H1 (cell line): ENCODE data around the gene MYH16. TPM values are rescaled to one million over a fixed set of nuclear protein-coding genes. Genes with fewer than 3 reads are reported as not detected.

Experiments
- CTCF ChIA-PET: fragments of 300-600 bp; sonication (Branson Sonifier 250); formaldehyde crosslinking; loops from one replicate; lab custom pipeline; 2021; ENCODE audit not compliant: partially characterized antibody; lab: Charles Lee
- POLR2A ChIA-PET: fragments of 300-600 bp; sonication (Branson Sonifier 250); formaldehyde crosslinking; loops from one replicate; lab custom pipeline; 2021; ENCODE audit warnings: inconsistent platforms; ENCODE audit not compliant: partially characterized antibody; lab: Charles Lee
- DNase-seq, 2 experiments: peaks; one replicate each; pipeline versions ENCODE4 v3.0.0 to v3.0.0-alpha.2; 2010 to 2022; ENCODE audit warnings: low spot score in 2 of 2, low read depth in 1 of 2, mixed read lengths in 1 of 2
- FAIRE-seq: peaks from 2 replicates; lab custom pipeline; 2011; peaks lifted over from hg19 to GRCh38; lab: Jason Lieb, UNC
- H2AFZ ChIP-seq: 2 replicates; pipeline ENCODE4 v1.8.1; 2012; ENCODE audit warnings: low read length, inconsistent platforms
- H2AK5ac ChIP-seq: 2 replicates; pipeline ENCODE4 v1.6.1; 2013; ENCODE audit warnings: low read depth, low read length
- H2BK120ac ChIP-seq: replicated peaks from 2 replicates; pipeline ENCODE3; 2013; ENCODE audit warnings: low read depth, low read length, inconsistent platforms
- H2BK12ac ChIP-seq: 2 replicates; pipeline ENCODE4 v1.6.1; 2013; ENCODE audit warnings: low read depth, low read length
- H2BK15ac ChIP-seq: 2 replicates; pipeline ENCODE4 v1.6.1; 2013; ENCODE audit warnings: low read length
- H2BK20ac ChIP-seq: 2 replicates; pipeline ENCODE4 v1.6.1; 2013; ENCODE audit warnings: low read length
- H2BK5ac ChIP-seq: 2 replicates; pipeline ENCODE4 v1.6.1; 2013; ENCODE audit warnings: low read depth, low read length
- H3K14ac ChIP-seq: 2 replicates; pipeline ENCODE4 v1.6.1; 2013; ENCODE audit warnings: inconsistent platforms; ENCODE audit not compliant: insufficient read length
- H3K18ac ChIP-seq: 2 replicates; pipeline ENCODE4 v1.6.1; 2013; ENCODE audit warnings: low read length; ENCODE audit errors: extremely low read depth
- H3K23ac ChIP-seq: 2 replicates; pipeline ENCODE4 v1.6.1; 2013; ENCODE audit warnings: inconsistent platforms; ENCODE audit not compliant: insufficient read length
- H3K23me2 ChIP-seq: 2 replicates; pipeline ENCODE4 v1.6.1; 2013; ENCODE audit warnings: low read depth, low read length
- H3K27ac ChIP-seq: 2 replicates; pipeline ENCODE4 v1.6.1; 2011; ENCODE audit warnings: low read depth, low read length, inconsistent platforms
- H3K27me3 ChIP-seq, 4 experiments: replicated peaks in 1 of 4; 1 replicate in 1 of 4; 2 replicates in 3 of 4; pipeline versions ENCODE4 v1.6.1 to v1.8.1; 2011 to 2013; ENCODE audit warnings: low read length in 3 of 4, mild to moderate bottlenecking in 3 of 4, inconsistent platforms in 2 of 4, mixed read lengths in 2 of 4, moderate library complexity in 1 of 4; ENCODE audit not compliant: control insufficient read depth in 3 of 4, insufficient read depth in 3 of 4; ENCODE audit errors: extremely low read depth in 1 of 4
- H3K36me3 ChIP-seq, 4 experiments: 2 replicates each; pipeline versions ENCODE4 v1.6.1 to v1.8.1; 2011 to 2013; ENCODE audit warnings: mild to moderate bottlenecking in 4 of 4, low read length in 3 of 4, moderate library complexity in 2 of 4, control low read depth in 1 of 4, inconsistent platforms in 1 of 4; ENCODE audit not compliant: insufficient read depth in 4 of 4, control insufficient read depth in 2 of 4
- H3K4ac ChIP-seq: replicated peaks from 2 replicates; pipeline ENCODE3; 2013; ENCODE audit warnings: low read length, low read depth, mixed read lengths, inconsistent platforms; ENCODE audit not compliant: insufficient read length
- H3K4me1 ChIP-seq, 4 experiments: replicated peaks in 1 of 4; 1 replicate in 1 of 4; 2 replicates in 3 of 4; pipeline versions ENCODE4 v1.6.1 to v1.8.1; 2011 to 2013; ENCODE audit warnings: low read length in 3 of 4, inconsistent platforms in 2 of 4, mixed read lengths in 1 of 4; ENCODE audit not compliant: insufficient read depth in 4 of 4, control insufficient read depth in 3 of 4
- H3K4me2 ChIP-seq, 2 experiments: 2 replicates each; pipeline versions ENCODE4 v1.6.1 to v1.8.1; 2011 to 2013; ENCODE audit warnings: low read depth in 2 of 2, low read length in 2 of 2, control low read depth in 1 of 2, inconsistent platforms in 1 of 2, mild to moderate bottlenecking in 1 of 2; ENCODE audit not compliant: insufficient read depth in 1 of 2
- H3K4me3 ChIP-seq, 4 experiments: fragments of 200-600, 300-600 bp in 1 of 4; sonication (generic), shearing (Covaris generic), sonication (Bioruptor Twin) in 1 of 4; 2 replicates each; pipeline versions ENCODE4 v1.5.1 to v1.8.1; 2011 to 2016; ENCODE audit warnings: low read length in 4 of 4, low read depth in 3 of 4, control low read depth in 2 of 4, inconsistent platforms in 2 of 4, mild to moderate bottlenecking in 2 of 4, mixed read lengths in 1 of 4, moderate library complexity in 1 of 4; ENCODE audit not compliant: insufficient read depth in 2 of 4; ENCODE audit errors: extremely low read depth in 1 of 4
- H3K56ac ChIP-seq: replicated peaks from 2 replicates; pipeline ENCODE3; 2013; ENCODE audit warnings: low read depth, mild to moderate bottlenecking, mixed read lengths, low read length, inconsistent platforms; ENCODE audit not compliant: insufficient read length
- H3K79me1 ChIP-seq: 2 replicates; pipeline ENCODE4 v1.6.1; 2013; ENCODE audit warnings: low read depth, low read length, control low read depth
- H3K79me2 ChIP-seq, 2 experiments: 2 replicates each; pipeline versions ENCODE4 v1.6.1 to v1.8.1; 2012 to 2013; ENCODE audit warnings: low read length in 2 of 2, mild to moderate bottlenecking in 2 of 2, inconsistent platforms in 1 of 2; ENCODE audit not compliant: insufficient read depth in 2 of 2, control insufficient read depth in 1 of 2
- H3K9ac ChIP-seq, 4 experiments: replicated peaks in 1 of 4; 1 replicate in 1 of 4; 2 replicates in 3 of 4; pipeline versions ENCODE4 v1.6.1 to v1.8.1; 2011 to 2013; ENCODE audit warnings: low read depth in 3 of 4, low read length in 3 of 4, control low read depth in 2 of 4, mild to moderate bottlenecking in 2 of 4, moderate library complexity in 2 of 4, inconsistent platforms in 1 of 4; ENCODE audit errors: extremely low read depth in 1 of 4
- H3K9me3 ChIP-seq, 2 experiments: 2 replicates each; pipeline versions ENCODE4 v1.6.1 to v1.8.1; 2012 to 2013; ENCODE audit warnings: mild to moderate bottlenecking in 2 of 2, moderate library complexity in 2 of 2, control low read depth in 1 of 2, inconsistent platforms in 1 of 2, low read depth in 1 of 2, low read length in 1 of 2, mixed read lengths in 1 of 2; ENCODE audit not compliant: insufficient read depth in 2 of 2
- H4K20me1 ChIP-seq, 2 experiments: replicated peaks in 1 of 2; 2 replicates each; pipeline versions ENCODE3 to v1.8.1; 2011 to 2013; ENCODE audit warnings: inconsistent platforms in 2 of 2, low read length in 2 of 2, mild to moderate bottlenecking in 1 of 2; ENCODE audit not compliant: insufficient read depth in 2 of 2, control insufficient read depth in 1 of 2
- H4K5ac ChIP-seq: 2 replicates; pipeline ENCODE4 v1.6.1; 2013; ENCODE audit warnings: low read length, low read depth, mixed read lengths, inconsistent platforms; ENCODE audit not compliant: insufficient read length
- H4K8ac ChIP-seq: 2 replicates; pipeline ENCODE4 v1.8.0; 2013; ENCODE audit warnings: mild to moderate bottlenecking, moderate library complexity, low read length, inconsistent platforms; ENCODE audit not compliant: insufficient read depth; ENCODE audit errors: extremely low read depth
- H4K91ac ChIP-seq: replicated peaks from 2 replicates; pipeline ENCODE3; 2013; ENCODE audit warnings: low read length, mixed read lengths, inconsistent platforms; ENCODE audit not compliant: insufficient read length
- HDAC2 ChIP-seq, 2 experiments: fragments of 300-600 bp in 1 of 2; sonication (generic) in 1 of 2; IDR thresholded peaks; 2 replicates each; pipeline ENCODE4 v1.6.1; 2011 to 2012; ENCODE audit warnings: low read depth in 2 of 2, low read length in 2 of 2, mild to moderate bottlenecking in 2 of 2, moderate library complexity in 2 of 2, borderline replicate concordance in 1 of 2, inconsistent platforms in 1 of 2
- KDM4A ChIP-seq: IDR thresholded peaks from one replicate; pipeline ENCODE4 v1.7.1; 2012; ENCODE audit warnings: low read depth, mild to moderate bottlenecking, moderate library complexity, low read length, inconsistent platforms; ENCODE audit not compliant: severe bottlenecking
- NANOG ChIP-seq: IDR thresholded peaks from 2 replicates; pipeline ENCODE4 v1.6.1; 2011; ENCODE audit warnings: low read length, low read depth, mild to moderate bottlenecking, inconsistent platforms; ENCODE audit not compliant: insufficient read depth, poor library complexity, severe bottlenecking
- PHF8 ChIP-seq: fragments of 200-600 bp; sonication (generic); conservative IDR thresholded peaks from 2 replicates; pipeline ENCODE4 v1.7.1; 2012; ENCODE audit warnings: low read depth, mild to moderate bottlenecking, inconsistent platforms, low read length, moderate library complexity
- POU5F1 ChIP-seq: IDR thresholded peaks from 2 replicates; pipeline ENCODE4 v1.6.1; 2011; ENCODE audit warnings: low read depth, mild to moderate bottlenecking, low read length, moderate library complexity
- SIN3A ChIP-seq, 2 experiments: IDR thresholded peaks in 1 of 2; conservative IDR thresholded peaks in 1 of 2; 2 replicates each; pipeline ENCODE4 v1.6.1; 2011 to 2012; ENCODE audit warnings: low read length in 2 of 2, improper control_type of control experiment in 1 of 2, low read depth in 1 of 2, mild to moderate bottlenecking in 1 of 2
- SIRT6 ChIP-seq: IDR thresholded peaks from one replicate; pipeline ENCODE4 v1.7.1; 2012; ENCODE audit warnings: low read length, inconsistent platforms
- SUZ12 ChIP-seq: fragments of 200-600 bp; sonication (generic); IDR thresholded peaks from 2 replicates; pipeline ENCODE4 v1.6.1; 2012; ENCODE audit warnings: mild to moderate bottlenecking, inconsistent platforms, low read length, moderate library complexity, mixed read lengths
- TAF7 ChIP-seq: optimal IDR thresholded peaks from 2 replicates; pipeline ENCODE3; 2011; ENCODE audit warnings: low read depth, mild to moderate bottlenecking, inconsistent platforms, low read length, moderate library complexity, borderline replicate concordance
- TBP ChIP-seq: IDR thresholded peaks from 2 replicates; pipeline ENCODE4 v1.6.1; 2011; ENCODE audit warnings: low read depth, low read length, improper control_type of control experiment
- YY1 ChIP-seq: IDR thresholded peaks from 2 replicates; pipeline ENCODE4 v1.6.1; 2011; ENCODE audit warnings: low read depth, mild to moderate bottlenecking, low read length
- WGBS, 2 experiments: shearing (Covaris generic) in 1 of 2; methylation state at CpG; one replicate each; pipeline versions ENCODE4 v1.1.6 to v1.1.7; 2013 to 2015; ENCODE audit warnings: low lambda C conversion rate in 2 of 2, mixed read lengths in 2 of 2, inconsistent platforms in 1 of 2, low coverage in 1 of 2, missing lambda C conversion rate in 1 of 2; ENCODE audit not compliant: insufficient replicate concordance in 2 of 2, insufficient coverage in 1 of 2, insufficient read length in 1 of 2; ENCODE audit errors: extremely low coverage in 1 of 2, missing lambda C conversion rate in 1 of 2; 5-methylcytosine and 5-hydroxymethylcytosine counted together
- polyA plus RNA-seq, 7 experiments: library from polyadenylated mRNA; depleted of rRNA in 3 of 7; stranded (reverse) in 5 of 7; unstranded in 2 of 7; fragments of >200 nt in 5 of 7; fragments of 200-250 nt in 2 of 7; gene quantifications; 1 replicate in 5 of 7; 2 replicates in 1 of 7; 4 replicates in 1 of 7; pipeline versions ENCODE4 v1.2.1 to v1.2.3, GENCODE V29; 2011 to 2013; ENCODE audit warnings: missing spikeins in 2 of 7, mixed read lengths in 2 of 7
- total RNA-seq: library from RNA; stranded (reverse); fragmentation: NEBNext Ultra II Directional; extraction: Animal tissue kit (Norgen Biotek cat#: 25700); gene quantifications from 2 replicates; pipeline ENCODE4 v1.2.1, GENCODE V29; 2021

MYH16 gene
- total and polyA plus RNA-seq, 2 of the 8 experiments (the other 6 are each of a cell fraction or from before 2014, with no cell fraction given): not detected

DNA sequence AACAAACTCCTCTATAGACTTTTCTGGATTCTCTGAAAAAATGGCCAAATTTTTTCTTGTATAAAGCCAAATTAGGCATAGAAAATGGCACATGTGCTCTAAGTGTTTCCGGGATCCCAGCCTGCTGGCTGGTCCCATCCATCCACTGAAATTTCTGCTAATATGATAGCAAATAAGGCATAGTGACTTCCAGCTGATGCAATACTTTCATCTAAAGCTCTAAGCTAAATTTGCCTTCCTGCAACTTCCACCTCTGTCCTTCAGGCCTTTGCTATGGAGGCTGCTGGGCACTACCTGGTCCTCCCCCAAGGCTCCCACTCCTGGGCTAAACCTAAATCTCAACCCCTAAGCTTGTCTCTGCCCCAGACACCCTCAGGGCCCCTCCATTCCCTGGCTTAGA lies 20.5 kb downstream of the MYH16 start:
- Histone ChIP-seq H3K9me3 (no peaks in the 10 kb centered on the region), H3K36me3 (no peaks in the 10 kb centered on the region), H2BK120ac (no peak overlapping the region), H3K9ac (no peak overlapping the region), H3K23me2 (no peaks in the 10 kb centered on the region), H4K5ac (no peak overlapping the region), H4K91ac (no peak overlapping the region)
- TF ChIP-seq TBP (no peak), TAF7 (no peak), KDM4A (no peak), HDAC2 (IDR thresholded peaks at IDR 0.05; ENCODE audit: borderline replicate concordance in 1 of 2, low read depth in 2 of 2, low read length in 2 of 2) (no peak), YY1 (no peak), SIN3A (conservative IDR thresholded peaks at IDR 0.05 in 1 of 2, IDR thresholded peaks at IDR 0.05 in 1 of 2; ENCODE audit: low read depth in 1 of 2, low read length in 2 of 2) (no peak), POU5F1 (no peak), SUZ12 (no peak), SIRT6 (no peak), NANOG (no peak), PHF8 (no peak)
- TF ChIP-seq, all 59 proteins: peak for 0
- Histone ChIP-seq H3K79me1 (no peaks in the 10 kb centered on the region), H3K4ac (no peak overlapping the region), H3K18ac (no peak overlapping the region), H2BK15ac (no peak overlapping the region), H2BK5ac (no peak overlapping the region), H3K79me2 (no peaks in the 10 kb centered on the region), H4K20me1 (no peaks in the 10 kb centered on the region), H3K14ac (no peak overlapping the region), H2BK12ac (no peak overlapping the region), H3K27ac (no peak overlapping the region), H3K56ac (no peak overlapping the region), H2AK5ac (no peak overlapping the region), H2AFZ (no peak overlapping the region), H3K4me2 (no peak overlapping the region), H3K27me3 (no peaks in the 10 kb centered on the region), H3K4me1 (peaks cover 0 to 4% (median 0%) of the 10 kb centered on the region in 4 experiments; a peak in 1 of 7 replicates), H3K4me3 (no peak overlapping the region), H2BK20ac (no peak overlapping the region), H3K23ac (no peak overlapping the region), H4K8ac (no peak overlapping the region)
- CTCF ChIA-PET: interaction anchor here (1.0 to 4.4 kb wide), 8 partner anchors 8 to 96 kb away, joined by 3 to 12 read pairs (median 4); no protein-coding TSS in a partner anchor
- FAIRE-seq (no peak), DNase-seq (no peak)
- 84% methylated on average over 1 of the region's 1 CpG; no CpG with 5 or more reads in 1 of the 2 experiments for WGBS, 2 experiments
- POLR2A ChIA-PET: interaction anchor here (2.0 kb wide), 1 partner anchor 9 kb away, joined by 6 read pairs; no protein-coding TSS in a partner anchor
